H9 (cell line): Measurements from ENCODE around the gene HIP1. TPM values are rescaled to one million over a fixed set of nuclear protein-coding genes. Genes with fewer than 3 reads are reported as not detected.

ENCODE experiments used
- DNase-seq: peaks from one replicate; pipeline ENCODE4 v3.0.0-alpha.2; 2017
- H2AFZ ChIP-seq: one replicate; pipeline ENCODE4 v1.6.1; 2013; ENCODE audit warnings: mild to moderate bottlenecking, low read length, control low read depth, moderate library complexity
- H2AK5ac ChIP-seq: 2 replicates; pipeline ENCODE4 v1.6.1; 2013; ENCODE audit warnings: low read length, control low read depth, mixed read lengths; ENCODE audit not compliant: insufficient read length
- H2BK120ac ChIP-seq: one replicate; pipeline ENCODE4 v1.6.1; 2013; ENCODE audit warnings: low read depth, mild to moderate bottlenecking, low read length, control low read depth, inconsistent platforms; ENCODE audit not compliant: poor library complexity, severe bottlenecking
- H2BK12ac ChIP-seq: 2 replicates; pipeline ENCODE4 v1.6.1; 2013; ENCODE audit warnings: low read length, control low read depth, mixed read lengths, low read depth; ENCODE audit not compliant: insufficient read length
- H2BK15ac ChIP-seq: 2 replicates; pipeline ENCODE4 v1.6.1; 2013; ENCODE audit warnings: low read depth, low read length, control low read depth
- H2BK20ac ChIP-seq: one replicate; pipeline ENCODE4 v1.6.1; 2013; ENCODE audit warnings: low read depth, mild to moderate bottlenecking, low read length, control low read depth, inconsistent platforms; ENCODE audit not compliant: poor library complexity, severe bottlenecking
- H2BK5ac ChIP-seq: 2 replicates; pipeline ENCODE4 v1.6.1; 2013; ENCODE audit warnings: low read length, control low read depth, mixed read lengths; ENCODE audit not compliant: insufficient read length
- H3K14ac ChIP-seq: 2 replicates; pipeline ENCODE4 v1.6.1; 2013; ENCODE audit warnings: low read length, control low read depth; ENCODE audit not compliant: insufficient read depth
- H3K18ac ChIP-seq: 2 replicates; pipeline ENCODE4 v1.6.1; 2013; ENCODE audit warnings: low read depth, mild to moderate bottlenecking, mixed read lengths, low read length, control low read depth; ENCODE audit not compliant: insufficient read length
- H3K23ac ChIP-seq: 2 replicates; pipeline ENCODE4 v1.6.1; 2013; ENCODE audit warnings: low read length, control low read depth, mixed read lengths, low read depth; ENCODE audit not compliant: insufficient read length
- H3K23me2 ChIP-seq: 2 replicates; pipeline ENCODE4 v1.6.1; 2013; ENCODE audit warnings: low read depth, mild to moderate bottlenecking, mixed read lengths, low read length, control low read depth; ENCODE audit not compliant: insufficient read length, poor library complexity, severe bottlenecking
- H3K27ac ChIP-seq: 2 replicates; pipeline ENCODE4 v1.5.1; 2013; ENCODE audit warnings: low read length, control low read depth, mixed read lengths, low read depth; ENCODE audit not compliant: insufficient read length
- H3K27me3 ChIP-seq: 2 replicates; pipeline ENCODE4 v1.6.1; 2013; ENCODE audit warnings: low read length, control low read depth, inconsistent platforms; ENCODE audit not compliant: insufficient read depth
- H3K4ac ChIP-seq: 2 replicates; pipeline ENCODE4 v1.6.1; 2013; ENCODE audit warnings: low read depth, mild to moderate bottlenecking, control low read depth, inconsistent platforms, low read length, moderate library complexity
- H3K4me1 ChIP-seq: 2 replicates; pipeline ENCODE4 v1.6.1; 2013; ENCODE audit warnings: low read length, control low read depth, inconsistent platforms; ENCODE audit not compliant: insufficient read depth
- H3K4me2 ChIP-seq: 2 replicates; pipeline ENCODE4 v1.6.1; 2013; ENCODE audit warnings: low read length, control low read depth, mixed read lengths; ENCODE audit not compliant: insufficient read length, insufficient read depth
- H3K56ac ChIP-seq: 2 replicates; pipeline ENCODE4 v1.6.1; 2013; ENCODE audit warnings: low read depth, mild to moderate bottlenecking, mixed read lengths, low read length, control low read depth; ENCODE audit not compliant: insufficient read length
- H3K79me1 ChIP-seq: 2 replicates; pipeline ENCODE4 v1.6.1; 2013; ENCODE audit warnings: low read depth, mild to moderate bottlenecking, moderate library complexity, low read length, control low read depth, inconsistent platforms; ENCODE audit not compliant: insufficient read depth, poor library complexity, severe bottlenecking
- H3K79me2 ChIP-seq: 2 replicates; pipeline ENCODE4 v1.6.1; 2013; ENCODE audit warnings: low read length, control low read depth, inconsistent platforms; ENCODE audit not compliant: insufficient read depth
- H3K9ac ChIP-seq: 2 replicates; pipeline ENCODE4 v1.6.1; 2013; ENCODE audit warnings: low read length, control low read depth, mixed read lengths; ENCODE audit not compliant: insufficient read length; ENCODE audit errors: extremely low read depth
- H3K9me3 ChIP-seq: one replicate; pipeline ENCODE4 v1.6.1; 2013; ENCODE audit warnings: low read depth, low read length, inconsistent platforms; ENCODE audit not compliant: control insufficient read depth
- H3T11ph ChIP-seq: one replicate; pipeline ENCODE4 v1.6.1; 2013; ENCODE audit warnings: mild to moderate bottlenecking, low read length, control low read depth, inconsistent platforms
- H4K20me1 ChIP-seq: one replicate; pipeline ENCODE4 v1.6.1; 2013; ENCODE audit not compliant: control insufficient read depth, insufficient read length, insufficient read depth
- H4K5ac ChIP-seq: 2 replicates; pipeline ENCODE4 v1.6.1; 2013; ENCODE audit warnings: low read depth, mild to moderate bottlenecking, mixed read lengths, low read length, control low read depth; ENCODE audit not compliant: insufficient read length
- H4K8ac ChIP-seq: replicated peaks from 2 replicates; pipeline ENCODE4 v1.6.1; 2013; ENCODE audit warnings: low read length, control low read depth, mixed read lengths, low read depth; ENCODE audit not compliant: insufficient read length
- H4K91ac ChIP-seq: 2 replicates; pipeline ENCODE4 v1.6.1; 2013; ENCODE audit warnings: low read depth, mild to moderate bottlenecking, moderate library complexity, mixed read lengths, low read length, control low read depth; ENCODE audit not compliant: insufficient read length
- H3K27ac Mint-ChIP-seq, 3 experiments: 2 replicates in 2 of 3; 3 replicates in 1 of 3; pipeline ENCODE4 v1.8.0; 2020 to 2021; ENCODE audit warnings: mixed read lengths in 3 of 3, mild to moderate bottlenecking in 1 of 3, moderate library complexity in 1 of 3
- H3K27me3 Mint-ChIP-seq: 2 replicates; pipeline ENCODE4 v1.8.0; 2021; ENCODE audit warnings: low read depth, mild to moderate bottlenecking, moderate library complexity, mixed read lengths
- H3K36me3 Mint-ChIP-seq, 3 experiments: 2 replicates in 2 of 3; 3 replicates in 1 of 3; pipeline ENCODE4 v1.8.0; 2020 to 2021; ENCODE audit warnings: low read depth in 3 of 3, mixed read lengths in 3 of 3; ENCODE audit not compliant: insufficient read depth in 1 of 3
- H3K4me1 Mint-ChIP-seq, 2 experiments: 2 replicates each; pipeline ENCODE4 v1.8.0; 2020; ENCODE audit warnings: mixed read lengths in 2 of 2
- H3K4me3 Mint-ChIP-seq, 2 experiments: 2 replicates in 1 of 2; 3 replicates in 1 of 2; pipeline ENCODE4 v1.8.0; 2020 to 2021; ENCODE audit warnings: mild to moderate bottlenecking in 2 of 2, mixed read lengths in 2 of 2, moderate library complexity in 1 of 2
- H3K9me3 Mint-ChIP-seq, 2 experiments: 2 replicates in 1 of 2; 3 replicates in 1 of 2; pipeline ENCODE4 v1.8.0; 2020; ENCODE audit warnings: mild to moderate bottlenecking in 2 of 2, mixed read lengths in 2 of 2, moderate library complexity in 1 of 2
- WGBS: extraction: QIAGEN DNeasy Blood & Tissue Kit; methylation state at CpG from one replicate; pipeline ENCODE4 v1.1.7; 2013; ENCODE audit warnings: missing lambda C conversion rate, low lambda C conversion rate, mixed read lengths; ENCODE audit not compliant: insufficient read length; ENCODE audit errors: extremely low coverage; 5-methylcytosine and 5-hydroxymethylcytosine counted together
- total RNA-seq: library from RNA; stranded (reverse); gene quantifications from 2 replicates; pipeline ENCODE4 v1.2.1, GENCODE V29; 2021
- TF ChIP-seq, protein P1 (sequence below): fragments of 200-600 bp; sonication (generic); conservative IDR thresholded peaks from 3 replicates; pipeline ENCODE4 v1.8.0; 2021; ENCODE audit warnings: antibody characterized with exemption, mild to moderate bottlenecking

Gene HIP1
- total RNA-seq, 1 experiment from 2014 or later, result 87.5 TPM

DNA sequence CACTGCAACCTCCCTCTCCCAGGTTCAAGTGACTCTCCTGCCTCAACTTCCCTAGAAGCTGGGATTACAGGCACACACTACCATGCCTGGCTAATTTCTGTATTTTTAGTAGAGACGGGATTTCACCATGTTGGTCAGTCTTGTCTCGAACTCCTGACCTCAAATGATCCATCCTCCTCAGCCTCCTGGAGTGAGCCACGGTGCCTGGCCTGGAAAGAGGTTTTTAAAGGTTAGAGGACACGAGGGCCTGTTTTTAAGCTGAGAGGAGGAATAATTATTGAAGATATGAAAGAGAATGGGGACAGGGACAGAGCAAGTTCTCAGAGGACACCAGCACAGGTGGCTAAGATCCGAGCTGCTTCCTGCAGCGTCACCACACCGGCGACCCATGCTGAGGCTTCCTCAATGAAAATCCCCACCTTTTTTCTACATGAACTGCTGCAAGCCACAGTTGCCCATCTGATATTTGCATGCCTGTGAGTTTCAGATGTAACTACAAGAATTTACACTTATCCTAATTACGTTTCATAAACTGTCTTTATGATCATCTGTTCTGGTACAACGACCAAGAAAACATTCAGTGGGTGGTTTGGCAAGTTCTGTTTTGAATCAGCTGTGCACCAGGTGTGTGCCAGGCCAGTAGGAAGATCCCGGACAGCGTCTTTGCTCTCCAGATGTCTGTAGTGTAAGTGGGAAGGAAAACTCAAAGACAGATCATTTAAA, 76.0 kb downstream of the HIP1 start:
- Histone ChIP-seq H2BK5ac (no peak overlapping the region), H3K23ac (no peak overlapping the region), H3K4ac (no peak overlapping the region), H4K20me1 (no peaks in the 10 kb centered on the region), H3K4me2 (no peak overlapping the region), H2BK12ac (no peak overlapping the region), H3K79me1 (no peaks in the 10 kb centered on the region), H2AK5ac (no peak overlapping the region), H2BK120ac (no peak overlapping the region), H2BK20ac (no peak overlapping the region), H4K91ac (no peak overlapping the region), H3K27ac (no peak overlapping the region), H3K56ac (no peak overlapping the region), H2BK15ac (no peak overlapping the region), H4K8ac (peak overlapping the region; percentile 33), H3K27me3 (no peaks in the 10 kb centered on the region), H3K4me1 (no peaks in the 10 kb centered on the region), H3K14ac (no peak overlapping the region), H3K18ac (no peak overlapping the region), H3K9ac (no peak overlapping the region), H3K9me3 (no peaks in the 10 kb centered on the region), H3T11ph (no peak overlapping the region), H3K79me2 (no peaks in the 10 kb centered on the region), H2AFZ (no peak overlapping the region), H3K23me2 (no peaks in the 10 kb centered on the region), H4K5ac (no peak overlapping the region)
- TF ChIP-seq, protein P1, sequence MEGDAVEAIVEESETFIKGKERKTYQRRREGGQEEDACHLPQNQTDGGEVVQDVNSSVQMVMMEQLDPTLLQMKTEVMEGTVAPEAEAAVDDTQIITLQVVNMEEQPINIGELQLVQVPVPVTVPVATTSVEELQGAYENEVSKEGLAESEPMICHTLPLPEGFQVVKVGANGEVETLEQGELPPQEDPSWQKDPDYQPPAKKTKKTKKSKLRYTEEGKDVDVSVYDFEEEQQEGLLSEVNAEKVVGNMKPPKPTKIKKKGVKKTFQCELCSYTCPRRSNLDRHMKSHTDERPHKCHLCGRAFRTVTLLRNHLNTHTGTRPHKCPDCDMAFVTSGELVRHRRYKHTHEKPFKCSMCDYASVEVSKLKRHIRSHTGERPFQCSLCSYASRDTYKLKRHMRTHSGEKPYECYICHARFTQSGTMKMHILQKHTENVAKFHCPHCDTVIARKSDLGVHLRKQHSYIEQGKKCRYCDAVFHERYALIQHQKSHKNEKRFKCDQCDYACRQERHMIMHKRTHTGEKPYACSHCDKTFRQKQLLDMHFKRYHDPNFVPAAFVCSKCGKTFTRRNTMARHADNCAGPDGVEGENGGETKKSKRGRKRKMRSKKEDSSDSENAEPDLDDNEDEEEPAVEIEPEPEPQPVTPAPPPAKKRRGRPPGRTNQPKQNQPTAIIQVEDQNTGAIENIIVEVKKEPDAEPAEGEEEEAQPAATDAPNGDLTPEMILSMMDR, result no peak
- WGBS, result no CpG with 5 or more reads among the region's 12 CpGs
- no peak for DNase-seq
- peaks cover 7 to 15% of the 10 kb centered on the region in 2 experiments for H3K4me1 Mint-ChIP-seq
- H3K27ac Mint-ChIP-seq, result peak overlapping the region in 1 of 3 experiments; percentile 88; a peak in 2 of 7 replicates
- no peaks in the 10 kb centered on the region for H3K36me3 Mint-ChIP-seq
- no peak overlapping the region for H3K4me3 Mint-ChIP-seq
- no peaks in the 10 kb centered on the region for H3K27me3 Mint-ChIP-seq
- no peaks in the 10 kb centered on the region for H3K9me3 Mint-ChIP-seq
